GM12875 (cell line): ENCODE data around the gene MAP4K3.

ENCODE experiments used
- H3K4me3 ChIP-seq: one replicate; pipeline ENCODE4 v1.5.1; 2011; ENCODE audit warnings: low read depth, low read length, control low read depth
- TF ChIP-seq, protein P1 (sequence below): IDR thresholded peaks from 2 replicates; pipeline ENCODE4 v1.5.1; 2011; ENCODE audit warnings: low read depth, mild to moderate bottlenecking, control low read depth, inconsistent platforms, low read length, moderate library complexity, borderline replicate concordance; ENCODE audit not compliant: insufficient read depth

Gene MAP4K3

DNA sequence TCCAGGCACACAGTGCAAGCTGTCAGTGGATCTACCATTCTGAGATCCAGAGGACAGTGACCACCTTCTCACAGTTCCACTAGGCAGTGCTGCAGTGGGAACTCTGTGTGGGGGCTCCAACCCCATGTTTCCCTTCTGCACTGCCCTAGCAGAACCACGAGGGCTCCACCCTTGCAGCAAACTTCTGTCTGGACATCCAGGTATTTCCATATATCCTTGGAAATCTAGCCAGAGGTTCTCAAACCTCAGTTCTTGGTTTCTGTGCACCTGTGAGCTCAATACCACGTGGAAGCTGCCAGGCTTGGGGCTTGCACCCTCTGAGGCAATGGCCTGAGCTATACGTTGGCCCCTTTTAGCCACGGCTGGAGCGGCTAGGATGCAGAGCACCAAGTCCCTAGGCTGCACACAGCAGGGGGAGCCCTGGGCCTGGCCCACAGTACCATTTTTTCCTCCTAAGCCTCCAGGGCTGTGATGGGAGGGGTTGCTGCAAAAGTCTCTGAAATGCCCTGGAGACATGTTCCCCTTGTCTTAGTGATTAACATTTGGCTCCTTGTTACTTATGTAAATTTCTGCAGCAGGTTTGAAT is 77.5 kb downstream of the MAP4K3 start:
- no peak overlapping the region for H3K4me3 ChIP-seq
- TF ChIP-seq, protein P1, sequence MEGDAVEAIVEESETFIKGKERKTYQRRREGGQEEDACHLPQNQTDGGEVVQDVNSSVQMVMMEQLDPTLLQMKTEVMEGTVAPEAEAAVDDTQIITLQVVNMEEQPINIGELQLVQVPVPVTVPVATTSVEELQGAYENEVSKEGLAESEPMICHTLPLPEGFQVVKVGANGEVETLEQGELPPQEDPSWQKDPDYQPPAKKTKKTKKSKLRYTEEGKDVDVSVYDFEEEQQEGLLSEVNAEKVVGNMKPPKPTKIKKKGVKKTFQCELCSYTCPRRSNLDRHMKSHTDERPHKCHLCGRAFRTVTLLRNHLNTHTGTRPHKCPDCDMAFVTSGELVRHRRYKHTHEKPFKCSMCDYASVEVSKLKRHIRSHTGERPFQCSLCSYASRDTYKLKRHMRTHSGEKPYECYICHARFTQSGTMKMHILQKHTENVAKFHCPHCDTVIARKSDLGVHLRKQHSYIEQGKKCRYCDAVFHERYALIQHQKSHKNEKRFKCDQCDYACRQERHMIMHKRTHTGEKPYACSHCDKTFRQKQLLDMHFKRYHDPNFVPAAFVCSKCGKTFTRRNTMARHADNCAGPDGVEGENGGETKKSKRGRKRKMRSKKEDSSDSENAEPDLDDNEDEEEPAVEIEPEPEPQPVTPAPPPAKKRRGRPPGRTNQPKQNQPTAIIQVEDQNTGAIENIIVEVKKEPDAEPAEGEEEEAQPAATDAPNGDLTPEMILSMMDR: no peak

DNA sequence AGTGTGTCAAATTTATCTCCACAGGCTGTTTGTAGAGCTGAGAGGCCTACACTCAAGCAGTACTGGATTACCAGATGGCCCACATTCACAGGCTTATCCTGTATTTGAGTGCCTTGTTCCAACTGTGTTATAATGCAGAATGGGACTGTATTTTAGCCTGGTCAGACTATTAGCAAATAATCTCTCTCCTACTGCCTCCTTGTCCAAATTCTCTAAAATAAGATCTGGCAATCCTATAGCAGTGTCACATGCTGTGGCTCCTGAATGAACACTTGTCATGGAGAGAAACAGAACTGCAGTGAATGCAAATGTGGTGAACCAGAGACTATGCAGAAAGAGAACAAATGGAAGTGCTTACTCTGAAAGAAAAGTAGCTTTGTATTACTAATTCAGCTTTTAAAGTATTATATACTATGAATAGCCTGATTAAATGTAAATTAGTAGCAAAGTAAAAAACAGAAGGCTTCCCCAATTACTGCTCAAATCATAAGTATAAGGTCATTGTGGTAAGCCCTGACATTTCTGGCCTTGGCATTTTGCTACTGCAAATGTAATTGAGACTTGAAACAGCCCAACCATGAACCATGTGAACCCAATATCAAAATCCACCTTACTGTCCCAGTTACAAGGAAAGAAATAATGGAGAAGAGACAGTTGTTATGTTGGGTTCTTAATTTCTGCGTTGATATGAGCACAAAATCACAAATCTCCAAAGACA is 80.0 kb downstream of the MAP4K3 start:
- TF ChIP-seq, protein P1: no peak
- no peak overlapping the region for H3K4me3 ChIP-seq

DNA sequence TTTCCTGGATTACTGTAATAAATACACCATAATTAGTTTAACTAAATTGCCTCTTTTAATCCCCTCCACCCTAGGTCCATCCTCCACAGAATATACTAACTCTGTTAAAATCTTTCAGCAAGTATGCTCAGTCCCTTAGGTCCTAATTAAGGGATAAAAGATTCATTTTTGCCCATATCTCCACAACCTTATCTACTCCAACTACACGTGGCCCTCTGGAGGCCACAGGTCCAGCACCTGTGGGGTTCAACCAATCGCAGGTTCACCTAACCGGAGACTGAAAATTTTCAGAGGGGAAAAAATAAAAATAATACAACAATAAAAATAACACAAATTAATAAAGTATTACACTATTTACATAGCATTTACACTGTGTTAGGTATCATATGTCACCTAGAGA is 86.4 kb downstream of the MAP4K3 start:
- H3K4me3 ChIP-seq: no peak overlapping the region
- TF ChIP-seq, protein P1: no peak

DNA sequence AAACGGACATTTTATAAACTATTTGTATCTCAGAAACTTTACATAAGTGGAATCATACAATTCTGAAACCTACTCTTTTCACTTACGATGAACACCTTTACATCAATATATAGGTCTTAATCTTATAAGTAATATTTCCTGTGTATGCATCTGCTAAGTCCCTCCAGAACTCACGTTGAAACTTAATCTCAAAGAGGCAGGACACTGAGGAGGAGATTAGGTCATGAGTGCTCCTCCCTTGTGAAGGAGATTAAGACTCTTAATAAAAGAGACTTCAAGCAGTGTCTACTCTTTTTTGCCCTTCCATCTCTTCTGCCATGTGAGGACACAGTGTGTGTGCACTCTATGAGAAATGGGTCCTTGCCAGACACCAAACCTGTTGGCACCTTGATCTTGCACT is 98.6 kb downstream of the MAP4K3 start:
- TF ChIP-seq, protein P1: no peak
- H3K4me3 ChIP-seq: no peak overlapping the region

DNA sequence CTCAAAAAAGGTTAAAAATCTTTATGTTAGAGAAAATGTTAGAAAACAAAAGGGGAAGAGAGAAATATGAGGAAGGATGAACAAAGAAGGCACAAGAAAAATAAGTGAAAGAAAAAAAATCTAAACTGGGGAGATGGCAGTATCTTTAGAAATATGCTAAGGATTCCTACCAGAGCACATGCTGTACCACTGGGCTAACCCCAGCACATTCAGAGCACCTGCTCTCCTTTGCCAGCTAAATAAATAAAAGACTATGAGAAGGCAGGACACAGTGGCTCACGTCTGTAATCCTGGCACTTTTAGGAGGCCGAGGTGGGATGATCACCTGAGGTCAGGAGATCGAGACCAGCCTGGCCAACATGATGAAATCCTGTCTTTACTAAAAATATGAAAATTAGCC is 101.2 kb downstream of the MAP4K3 start:
- TF ChIP-seq, protein P1: no peak
- no peak overlapping the region for H3K4me3 ChIP-seq

DNA sequence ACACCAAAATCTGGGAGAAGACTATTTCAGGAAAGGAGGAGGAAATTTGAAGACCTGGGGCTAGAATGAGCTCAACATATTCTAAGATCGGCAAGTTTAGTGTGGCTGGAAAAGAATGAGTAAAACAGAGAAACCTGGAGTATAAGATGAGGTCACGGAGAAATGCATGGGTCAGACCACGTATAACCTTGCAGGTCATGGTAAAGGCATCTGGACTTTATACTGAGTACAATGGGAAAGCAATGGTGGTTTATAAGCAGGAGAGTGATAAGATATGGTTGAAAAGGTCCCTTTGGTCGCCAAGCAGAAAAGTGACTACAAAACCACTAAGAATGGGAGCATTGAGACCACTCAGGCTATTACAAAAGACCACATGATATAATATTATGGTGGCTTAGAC is 102.1 kb downstream of the MAP4K3 start:
- TF ChIP-seq, protein P1: no peak
- no peak overlapping the region for H3K4me3 ChIP-seq

DNA sequence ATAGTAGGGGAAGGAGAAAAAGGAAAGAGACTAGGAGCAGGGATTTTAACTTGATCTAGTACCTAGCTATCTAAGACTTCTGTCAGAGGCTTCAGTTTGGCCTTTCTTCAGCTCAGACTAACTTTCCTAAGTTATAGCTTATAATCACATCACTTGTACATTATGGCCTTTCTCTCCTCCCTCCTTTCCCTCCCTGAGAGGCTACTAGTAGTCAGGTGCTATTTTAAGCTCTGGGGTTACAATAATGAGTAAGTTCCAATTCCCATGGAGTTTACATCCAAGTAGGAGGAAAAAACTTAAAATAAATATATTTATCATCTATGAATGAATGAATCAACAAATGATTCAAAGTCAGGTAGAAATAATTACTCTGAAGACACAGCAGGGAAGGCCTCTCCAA is 102.6 kb downstream of the MAP4K3 start:
- TF ChIP-seq, protein P1: no peak
- no peak overlapping the region for H3K4me3 ChIP-seq
